Keratinocyte (primary cell): ENCODE results near the gene BMPER. TPM values are rescaled to one million over a fixed set of nuclear protein-coding genes. Genes with fewer than 3 reads are reported as not detected.

Experiments used
- DNase-seq: peaks from one replicate; pipeline ENCODE4 v3.0.0-alpha.2; 2011; ENCODE audit warnings: low read depth, missing footprints, low spot score
- FAIRE-seq: peaks from 2 replicates; lab custom pipeline; 2011; peaks lifted over from hg19 to GRCh38; lab: Jason Lieb, UNC
- H2AFZ ChIP-seq: 2 replicates; pipeline ENCODE4 v1.6.0; 2012; ENCODE audit warnings: low read length, control low read depth, inconsistent platforms; ENCODE audit not compliant: control insufficient read depth
- H3K27ac ChIP-seq: 2 replicates; pipeline ENCODE4 v1.5.1; 2011; ENCODE audit warnings: low read length; ENCODE audit not compliant: control insufficient read depth, insufficient read depth
- H3K27me3 ChIP-seq: 3 replicates; pipeline ENCODE4 v1.6.0; 2011; ENCODE audit warnings: low read length; ENCODE audit not compliant: control insufficient read depth, insufficient read depth; ENCODE audit errors: extremely low read depth
- H3K36me3 ChIP-seq, 2 experiments: 2 replicates in 1 of 2; 3 replicates in 1 of 2; pipeline ENCODE4 v1.5.1; 2011; ENCODE audit warnings: low read length in 2 of 2, mild to moderate bottlenecking in 1 of 2; ENCODE audit not compliant: control insufficient read depth in 2 of 2, insufficient read depth in 2 of 2; ENCODE audit errors: extremely low read depth in 1 of 2
- H3K4me1 ChIP-seq: 3 replicates; pipeline ENCODE4 v1.5.1; 2011; ENCODE audit warnings: low read length; ENCODE audit not compliant: control insufficient read depth, insufficient read depth; ENCODE audit errors: extremely low read depth
- H3K4me2 ChIP-seq: 3 replicates; pipeline ENCODE4 v1.6.0; 2011; ENCODE audit warnings: low read depth, low read length; ENCODE audit not compliant: control insufficient read depth, insufficient read depth; ENCODE audit errors: extremely low read depth
- H3K4me3 ChIP-seq, 3 experiments: fragments of 200-600 bp in 1 of 3; sonication (generic) in 1 of 3; 2 replicates in 2 of 3; 3 replicates in 1 of 3; pipeline ENCODE4 v1.5.1; 2011 to 2016; ENCODE audit warnings: low read length in 3 of 3, mild to moderate bottlenecking in 3 of 3, control low read depth in 2 of 3, inconsistent platforms in 1 of 3, low read depth in 1 of 3, mixed read lengths in 1 of 3, mixed run types in 1 of 3, moderate library complexity in 1 of 3; ENCODE audit not compliant: control insufficient read depth in 2 of 3, insufficient read depth in 2 of 3; ENCODE audit errors: extremely low read depth in 1 of 3
- H3K79me2 ChIP-seq: 2 replicates; pipeline ENCODE4 v1.6.0; 2012; ENCODE audit warnings: low read length; ENCODE audit not compliant: control insufficient read depth, insufficient read depth
- H3K9ac ChIP-seq: 3 replicates; pipeline ENCODE4 v1.6.0; 2011; ENCODE audit warnings: low read length; ENCODE audit not compliant: control insufficient read depth, insufficient read depth; ENCODE audit errors: extremely low read depth
- H3K9me1 ChIP-seq: 3 replicates; pipeline ENCODE4 v1.6.0; 2011; ENCODE audit warnings: low read length; ENCODE audit not compliant: control insufficient read depth, insufficient read depth; ENCODE audit errors: extremely low read depth
- H3K9me3 ChIP-seq: 2 replicates; pipeline ENCODE4 v1.5.1; 2012; ENCODE audit warnings: low read depth, low read length; ENCODE audit not compliant: control insufficient read depth
- H4K20me1 ChIP-seq: 3 replicates; pipeline ENCODE4 v1.6.0; 2011; ENCODE audit warnings: low read length; ENCODE audit not compliant: control insufficient read depth, insufficient read depth; ENCODE audit errors: extremely low read depth
- EZH2 ChIP-seq: IDR thresholded peaks from one replicate; pipeline ENCODE4 v1.6.1; 2012; ENCODE audit warnings: inconsistent platforms, mild to moderate bottlenecking, low read length, moderate library complexity
- dilution Hi-C: fragments of 300-500 bp; cut with MboI; formaldehyde crosslinking; loops from one replicate; pipeline ENCODE4 v1.7.0; 2020; ENCODE audit warnings: low sequenced_read_pairs; ENCODE audit not compliant: extremely low pct_ligation_motif_present
- polyA plus RNA-seq, 5 experiments: library from polyadenylated mRNA; depleted of rRNA in 3 of 5; stranded (reverse) in 3 of 5; stranded (forward) in 1 of 5; unstranded in 1 of 5; fragments of >200 nt; gene quantifications; 1 replicate in 1 of 5; 2 replicates in 3 of 5; 3 replicates in 1 of 5; pipeline versions ENCODE4 v1.2.1 to v1.2.3, GENCODE V29; 2011 to 2012; ENCODE audit warnings: missing spikeins in 2 of 5, low read depth in 1 of 5, low replicate concordance in 1 of 5
- TF ChIP-seq, protein P1 (sequence below), 3 experiments: IDR thresholded peaks in 1 of 3; conservative IDR thresholded peaks in 1 of 3; optimal IDR thresholded peaks in 1 of 3; 2 replicates in 2 of 3; 3 replicates in 1 of 3; pipeline versions ENCODE3 to v1.5.1; 2011; ENCODE audit warnings: low read length in 3 of 3, mild to moderate bottlenecking in 3 of 3, moderate library complexity in 2 of 3, control low read depth in 1 of 3, inconsistent platforms in 1 of 3; ENCODE audit not compliant: insufficient read depth in 2 of 3; ENCODE audit errors: extremely low read depth in 1 of 3

The BMPER gene
- polyA plus RNA-seq, 1 donor (not counting 4 experiments of a cell fraction or from before 2014, with no cell fraction given): 0.67 TPM

DNA sequence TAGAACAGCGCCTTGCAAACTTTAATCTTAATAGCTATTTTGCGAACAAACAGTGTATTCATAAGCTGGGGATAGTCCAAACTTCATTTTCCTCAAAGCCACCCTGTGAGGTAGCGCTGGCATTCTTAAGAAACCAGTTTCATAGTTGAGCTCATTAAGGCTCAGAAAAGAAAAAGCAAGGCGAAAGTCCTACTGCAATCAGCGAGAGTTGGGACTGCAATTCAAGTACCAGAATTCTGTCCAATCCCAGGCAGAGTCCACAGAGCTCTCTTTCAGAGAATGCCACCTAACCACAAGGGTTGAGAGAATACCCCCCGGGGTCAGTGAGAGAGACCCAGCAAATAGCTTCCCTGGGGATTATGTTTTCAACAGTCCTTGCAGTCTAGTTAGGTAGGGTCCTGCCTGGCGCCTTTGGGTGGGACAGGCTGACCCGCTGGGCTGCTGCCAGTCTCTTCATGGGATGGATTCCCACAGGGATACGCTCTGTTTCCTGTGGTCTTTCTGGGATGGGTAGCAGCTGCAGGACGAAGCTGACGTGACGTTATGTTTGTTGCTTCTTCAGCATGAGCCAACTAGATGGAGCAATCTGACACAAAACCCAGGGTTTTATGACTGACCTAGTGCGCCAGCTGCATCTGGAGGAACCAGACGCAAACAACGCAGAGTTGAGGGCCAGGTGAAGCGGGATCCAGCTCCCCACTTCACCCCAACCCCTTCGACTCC is 16.0 kb downstream of the BMPER start:
- FAIRE-seq (no peak), DNase-seq (no peak)
- Histone ChIP-seq H3K4me2 (no peak overlapping the region), H3K27me3 (no peaks in the 10 kb centered on the region), H4K20me1 (no peaks in the 10 kb centered on the region), H3K79me2 (no peaks in the 10 kb centered on the region), H3K4me1 (peaks cover under 1% of the 10 kb centered on the region), H2AFZ (no peak overlapping the region), H3K9me1 (no peaks in the 10 kb centered on the region), H3K4me3 (no peak overlapping the region), H3K9me3 (no peaks in the 10 kb centered on the region), H3K36me3 (no peaks in the 10 kb centered on the region), H3K9ac (no peak overlapping the region), H3K27ac (no peak overlapping the region)
- no peak for TF ChIP-seq EZH2
- TF ChIP-seq, protein P1, sequence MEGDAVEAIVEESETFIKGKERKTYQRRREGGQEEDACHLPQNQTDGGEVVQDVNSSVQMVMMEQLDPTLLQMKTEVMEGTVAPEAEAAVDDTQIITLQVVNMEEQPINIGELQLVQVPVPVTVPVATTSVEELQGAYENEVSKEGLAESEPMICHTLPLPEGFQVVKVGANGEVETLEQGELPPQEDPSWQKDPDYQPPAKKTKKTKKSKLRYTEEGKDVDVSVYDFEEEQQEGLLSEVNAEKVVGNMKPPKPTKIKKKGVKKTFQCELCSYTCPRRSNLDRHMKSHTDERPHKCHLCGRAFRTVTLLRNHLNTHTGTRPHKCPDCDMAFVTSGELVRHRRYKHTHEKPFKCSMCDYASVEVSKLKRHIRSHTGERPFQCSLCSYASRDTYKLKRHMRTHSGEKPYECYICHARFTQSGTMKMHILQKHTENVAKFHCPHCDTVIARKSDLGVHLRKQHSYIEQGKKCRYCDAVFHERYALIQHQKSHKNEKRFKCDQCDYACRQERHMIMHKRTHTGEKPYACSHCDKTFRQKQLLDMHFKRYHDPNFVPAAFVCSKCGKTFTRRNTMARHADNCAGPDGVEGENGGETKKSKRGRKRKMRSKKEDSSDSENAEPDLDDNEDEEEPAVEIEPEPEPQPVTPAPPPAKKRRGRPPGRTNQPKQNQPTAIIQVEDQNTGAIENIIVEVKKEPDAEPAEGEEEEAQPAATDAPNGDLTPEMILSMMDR (optimal IDR thresholded peaks at IDR 0.05 in 1 of 3, IDR thresholded peaks at IDR 0.05 in 1 of 3, conservative IDR thresholded peaks at IDR 0.05 in 1 of 3; ENCODE audit: extremely low read depth in 1 of 3, insufficient read depth in 2 of 3, low read length in 3 of 3): no peak
- dilution Hi-C loops: no loop called here

DNA sequence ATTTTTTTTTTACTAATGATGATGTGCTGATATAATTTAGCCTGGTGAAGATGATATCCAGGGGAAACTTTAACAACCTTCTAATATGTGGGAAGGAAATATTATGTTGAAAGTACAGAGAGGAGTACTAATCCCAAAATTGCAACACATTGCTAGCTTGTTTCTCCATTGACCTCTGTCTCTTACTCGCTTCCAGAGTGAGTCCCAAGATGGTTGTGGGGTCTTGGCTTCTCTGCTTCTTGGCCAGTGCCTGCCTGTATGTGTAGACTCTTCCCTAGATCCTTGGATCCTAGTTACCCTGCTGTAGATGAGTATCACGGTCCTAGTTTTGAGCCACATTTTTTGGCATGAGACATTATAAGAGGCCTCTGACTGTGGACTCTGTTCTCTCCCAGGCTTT is 17.5 kb downstream of the BMPER start:
- no peak overlapping the region for H2AFZ ChIP-seq
- H4K20me1 ChIP-seq: no peaks in the 10 kb centered on the region
- TF ChIP-seq EZH2: no peak
- TF ChIP-seq, protein P1 (optimal IDR thresholded peaks at IDR 0.05 in 1 of 3, IDR thresholded peaks at IDR 0.05 in 1 of 3, conservative IDR thresholded peaks at IDR 0.05 in 1 of 3; ENCODE audit: extremely low read depth in 1 of 3, insufficient read depth in 2 of 3, low read length in 3 of 3): no peak
- no peaks in the 10 kb centered on the region for H3K79me2 ChIP-seq
- H3K27me3 ChIP-seq: no peaks in the 10 kb centered on the region
- H3K9me1 ChIP-seq: no peaks in the 10 kb centered on the region
- no peak overlapping the region for H3K4me3 ChIP-seq
- H3K9ac ChIP-seq: no peak overlapping the region
- no peaks in the 10 kb centered on the region for H3K4me1 ChIP-seq
- H3K9me3 ChIP-seq: no peaks in the 10 kb centered on the region
- H3K36me3 ChIP-seq: no peaks in the 10 kb centered on the region
- dilution Hi-C loops: no loop called here
- FAIRE-seq (no peak), DNase-seq (no peak)
- H3K4me2 ChIP-seq: no peak overlapping the region
- no peak overlapping the region for H3K27ac ChIP-seq
